Neuronal stem cell (in vitro differentiated cells): ENCODE results near the gene ALDH1L1.

ENCODE experiments used
- DNase-seq: peaks from one replicate; pipeline ENCODE4 v3.0.0-alpha.2; 2013; ENCODE audit warnings: low spot score
- H2AFZ ChIP-seq: one replicate; pipeline ENCODE4 v1.6.1; 2013; ENCODE audit warnings: mild to moderate bottlenecking, low read length, inconsistent platforms
- H2AK5ac ChIP-seq: 2 replicates; pipeline ENCODE4 v1.6.1; 2013; ENCODE audit warnings: low read depth, mild to moderate bottlenecking, inconsistent platforms, low read length, moderate library complexity, mixed read lengths
- H2BK120ac ChIP-seq: 2 replicates; pipeline ENCODE4 v1.6.1; 2013; ENCODE audit warnings: low read depth, mild to moderate bottlenecking, inconsistent platforms, low read length, moderate library complexity, mixed read lengths
- H2BK12ac ChIP-seq: one replicate; pipeline ENCODE4 v1.6.1; 2013; ENCODE audit warnings: low read length, inconsistent platforms
- H2BK15ac ChIP-seq: 2 replicates; pipeline ENCODE4 v1.6.1; 2013; ENCODE audit warnings: mild to moderate bottlenecking, low read length, inconsistent platforms, mixed read lengths
- H2BK5ac ChIP-seq: one replicate; pipeline ENCODE4 v1.6.1; 2013; ENCODE audit warnings: inconsistent platforms, mild to moderate bottlenecking, low read length, moderate library complexity
- H3K14ac ChIP-seq: one replicate; pipeline ENCODE4 v1.6.1; 2013; ENCODE audit warnings: low read length, inconsistent platforms
- H3K18ac ChIP-seq: 2 replicates; pipeline ENCODE4 v1.6.1; 2013; ENCODE audit warnings: low read length, inconsistent platforms
- H3K23ac ChIP-seq: 2 replicates; pipeline ENCODE4 v1.6.1; 2013; ENCODE audit warnings: low read depth, mild to moderate bottlenecking, mixed read lengths, low read length, inconsistent platforms; ENCODE audit not compliant: poor library complexity
- H3K27ac ChIP-seq: replicated peaks from 3 replicates; pipeline ENCODE4 v1.5.1; 2013; ENCODE audit warnings: low read length, inconsistent platforms
- H3K27me3 ChIP-seq, 3 experiments: 2 replicates each; pipeline ENCODE4 v1.6.1; 2013; ENCODE audit warnings: low read length in 3 of 3, mild to moderate bottlenecking in 2 of 3, inconsistent platforms in 1 of 3, low read depth in 1 of 3, mixed read lengths in 1 of 3, moderate library complexity in 1 of 3; ENCODE audit not compliant: control insufficient read depth in 3 of 3, insufficient read depth in 3 of 3
- H3K36me3 ChIP-seq, 2 donors: replicated peaks in 1 of 2; 2 replicates each; pipeline ENCODE4 v1.6.1; 2013; ENCODE audit warnings: low read length in 2 of 2; ENCODE audit not compliant: control insufficient read depth in 2 of 2, insufficient read depth in 2 of 2
- H3K4ac ChIP-seq: 2 replicates; pipeline ENCODE4 v1.6.1; 2013; ENCODE audit warnings: inconsistent platforms, mild to moderate bottlenecking, low read length, moderate library complexity
- H3K4me1 ChIP-seq, 2 donors: 1 replicate in 1 of 2; 2 replicates in 1 of 2; pipeline ENCODE4 v1.6.1; 2013; ENCODE audit warnings: low read length in 2 of 2, low read depth in 1 of 2; ENCODE audit not compliant: control insufficient read depth in 2 of 2, insufficient read depth in 1 of 2
- H3K4me2 ChIP-seq: one replicate; pipeline ENCODE4 v1.6.1; 2013; ENCODE audit warnings: mild to moderate bottlenecking, low read length, inconsistent platforms; ENCODE audit not compliant: insufficient read depth, poor library complexity, severe bottlenecking
- H3K4me3 ChIP-seq, 2 donors: 2 replicates each; pipeline ENCODE4 v1.5.1; 2013; ENCODE audit warnings: low read length in 2 of 2, mild to moderate bottlenecking in 2 of 2, inconsistent platforms in 1 of 2, moderate library complexity in 1 of 2
- H3K79me1 ChIP-seq: one replicate; pipeline ENCODE4 v1.6.1; 2013; ENCODE audit warnings: low read depth, mild to moderate bottlenecking, inconsistent platforms, low read length, moderate library complexity
- H3K9ac ChIP-seq: one replicate; pipeline ENCODE4 v1.6.1; 2013; ENCODE audit warnings: mild to moderate bottlenecking, low read depth, low read length, inconsistent platforms; ENCODE audit not compliant: poor library complexity
- H3K9me3 ChIP-seq, 2 donors: replicated peaks in 1 of 2; 2 replicates each; pipeline versions ENCODE3 to v1.6.1; 2013; ENCODE audit warnings: low read length in 2 of 2, mild to moderate bottlenecking in 2 of 2, inconsistent platforms in 1 of 2, low read depth in 1 of 2, mixed read lengths in 1 of 2, moderate library complexity in 1 of 2; ENCODE audit not compliant: control insufficient read depth in 2 of 2, insufficient read depth in 1 of 2
- H4K8ac ChIP-seq: one replicate; pipeline ENCODE4 v1.6.1; 2013; ENCODE audit warnings: low read depth, mild to moderate bottlenecking, inconsistent platforms, low read length, moderate library complexity
- H4K91ac ChIP-seq: one replicate; pipeline ENCODE4 v1.6.1; 2013; ENCODE audit warnings: low read length, low read depth, mild to moderate bottlenecking, inconsistent platforms; ENCODE audit not compliant: poor library complexity
- WGBS, 2 donors: extraction: QIAGEN DNeasy Blood & Tissue Kit; methylation state at CpG; one replicate each; pipeline ENCODE4 v1.1.7; 2013; ENCODE audit warnings: missing lambda C conversion rate in 2 of 2, mixed read lengths in 1 of 2; ENCODE audit not compliant: insufficient read length in 2 of 2, insufficient replicate concordance in 1 of 2; ENCODE audit errors: extremely low coverage in 2 of 2; 5-methylcytosine and 5-hydroxymethylcytosine counted together

ALDH1L1 gene

DNA sequence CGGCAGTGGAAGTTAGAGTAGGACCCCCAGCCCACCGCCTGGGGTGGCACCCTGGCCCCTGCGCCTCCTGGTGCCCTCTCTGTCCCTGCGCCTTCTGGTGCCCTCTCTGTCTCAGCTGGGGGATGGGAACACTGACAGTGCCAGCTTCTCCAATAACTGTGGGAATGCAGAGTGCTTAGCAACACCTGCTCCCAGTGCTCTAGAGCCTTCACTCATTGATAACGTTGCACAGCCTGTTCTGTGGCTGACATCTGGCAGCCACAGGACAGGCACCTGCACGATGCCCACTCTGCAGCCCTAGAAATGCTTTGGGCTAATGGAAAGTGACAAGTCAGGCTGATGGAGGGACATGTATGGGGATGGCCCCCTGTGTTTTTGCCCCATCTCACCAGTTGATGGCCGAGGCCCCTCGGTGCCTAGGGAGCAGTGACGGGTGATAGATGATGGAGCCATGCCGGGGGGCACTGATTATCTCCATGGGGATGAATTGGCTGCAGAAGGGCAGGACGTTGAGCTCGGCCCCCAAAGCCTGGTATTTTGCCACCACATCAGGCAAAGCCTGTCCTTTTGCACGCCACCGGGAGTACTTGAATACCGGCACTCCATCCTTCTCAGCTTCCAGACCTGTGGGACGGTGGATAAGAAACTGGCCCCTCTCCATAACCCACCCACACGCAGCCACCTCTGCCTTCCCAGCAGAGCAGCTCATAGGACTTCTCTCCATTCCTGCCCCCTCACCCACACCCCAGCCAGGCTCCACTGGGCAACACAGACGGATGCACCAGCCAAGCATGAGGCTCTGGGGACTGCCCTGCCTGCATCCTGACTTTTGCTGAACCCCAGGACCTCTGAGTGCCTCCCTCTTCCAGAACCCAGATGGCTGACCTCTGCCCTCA lies 22.1 kb downstream of the ALDH1L1 start:
- no peaks in the 10 kb centered on the region for H3K79me1 ChIP-seq
- no peak overlapping the region for H3K4me3 ChIP-seq
- no peak overlapping the region for H3K9ac ChIP-seq
- no peak overlapping the region for H3K14ac ChIP-seq
- H2BK12ac ChIP-seq: no peak overlapping the region
- no peak overlapping the region for H3K23ac ChIP-seq
- peak overlapping the region; percentile 72 for H2BK5ac ChIP-seq
- no peak overlapping the region for H3K27ac ChIP-seq
- no peaks in the 10 kb centered on the region for H3K36me3 ChIP-seq
- no peak overlapping the region for H2BK15ac ChIP-seq
- peaks cover 0 to 5% of the 10 kb centered on the region in 2 donors for H3K4me1 ChIP-seq
- peak overlapping the region; percentile 67 for H3K18ac ChIP-seq
- no peak overlapping the region for H2AFZ ChIP-seq
- DNase-seq: no peak
- no peak overlapping the region for H3K4ac ChIP-seq
- no peak overlapping the region for H2BK120ac ChIP-seq
- no peaks in the 10 kb centered on the region for H3K9me3 ChIP-seq
- H3K4me2 ChIP-seq: no peak overlapping the region
- H4K8ac ChIP-seq: no peak overlapping the region
- WGBS, 2 donors: no CpG with 5 or more reads among the region's 18 CpGs
- peak overlapping the region; percentile 60 for H2AK5ac ChIP-seq
- H4K91ac ChIP-seq: no peak overlapping the region
- peaks cover 0 to 8% (median 0%) of the 10 kb centered on the region in 3 experiments for H3K27me3 ChIP-seq

DNA sequence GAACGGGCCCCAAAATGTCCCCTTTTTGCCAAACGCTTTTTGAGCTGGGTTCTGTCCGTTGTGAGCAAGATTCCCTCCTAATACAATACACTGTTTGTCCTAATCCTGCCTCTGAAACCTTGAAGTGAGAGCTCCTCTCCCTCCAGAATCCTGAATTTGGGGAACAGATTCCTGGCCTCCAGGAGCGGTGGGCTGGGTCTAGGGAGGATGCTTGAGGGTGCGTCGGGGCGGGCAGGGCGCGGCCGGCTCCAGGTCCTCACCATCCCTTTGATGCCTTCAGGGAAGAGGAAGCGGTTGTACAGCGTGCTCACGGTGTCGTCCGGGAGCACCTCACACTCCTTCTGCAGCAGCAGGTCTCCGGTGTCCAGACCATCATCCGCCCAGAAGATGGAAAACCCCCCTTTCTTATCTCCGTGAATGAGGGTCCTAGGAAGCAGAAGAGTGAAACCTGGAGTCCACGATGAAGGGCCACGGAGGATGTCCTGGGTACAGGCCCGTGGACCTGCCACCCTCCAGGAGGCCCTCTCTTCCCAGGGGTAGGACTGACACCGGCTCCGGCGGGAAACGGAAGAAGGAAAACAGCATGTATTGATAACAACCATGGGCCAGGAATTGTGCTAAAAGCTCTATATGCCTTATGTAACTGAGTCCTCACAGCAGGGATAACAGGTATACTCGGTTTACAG lies 23.2 kb downstream of the ALDH1L1 start:
- H3K27me3 ChIP-seq: peaks cover 0 to 8% (median 0%) of the 10 kb centered on the region in 3 experiments
- H3K23ac ChIP-seq: no peak overlapping the region
- no peak overlapping the region for H2BK5ac ChIP-seq
- H2BK120ac ChIP-seq: no peak overlapping the region
- no peak overlapping the region for H3K14ac ChIP-seq
- no peaks in the 10 kb centered on the region for H3K9me3 ChIP-seq
- H3K18ac ChIP-seq: peak overlapping the region; percentile 71
- WGBS, 2 donors: no CpG with 5 or more reads among the region's 26 CpGs
- DNase-seq: no peak
- H3K4me3 ChIP-seq: no peak overlapping the region
- H4K8ac ChIP-seq: no peak overlapping the region
- no peaks in the 10 kb centered on the region for H3K36me3 ChIP-seq
- no peak overlapping the region for H3K4me2 ChIP-seq
- no peak overlapping the region for H2BK15ac ChIP-seq
- no peak overlapping the region for H3K4ac ChIP-seq
- no peak overlapping the region for H3K9ac ChIP-seq
- no peak overlapping the region for H2BK12ac ChIP-seq
- peaks cover 0 to 5% of the 10 kb centered on the region in 2 donors for H3K4me1 ChIP-seq
- H3K79me1 ChIP-seq: no peaks in the 10 kb centered on the region
- H4K91ac ChIP-seq: no peak overlapping the region
- no peak overlapping the region for H3K27ac ChIP-seq
- peak overlapping the region; percentile 27 for H2AK5ac ChIP-seq
- peak overlapping the region; percentile 52 for H2AFZ ChIP-seq

DNA sequence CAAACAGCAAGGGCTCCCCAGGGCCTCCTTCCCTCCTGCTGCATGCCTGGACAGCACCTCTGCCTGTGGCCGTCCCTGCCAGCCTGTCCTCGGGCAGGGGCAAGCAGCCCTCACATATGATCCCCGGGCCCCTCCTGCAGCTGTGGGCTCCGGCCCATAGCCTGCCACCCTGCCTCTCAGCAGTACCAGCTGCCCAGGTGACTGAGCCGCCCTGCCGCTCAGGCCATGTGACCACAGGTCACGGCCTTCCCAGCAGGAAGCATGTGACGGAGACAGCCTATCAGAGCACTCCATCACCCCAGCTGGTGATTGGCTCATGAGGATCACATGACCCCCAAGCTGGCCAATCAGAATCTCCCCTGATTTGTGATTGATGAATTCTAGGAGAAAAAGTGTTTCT lies 23.9 kb downstream of the ALDH1L1 start:
- no peak overlapping the region for H2BK12ac ChIP-seq
- H3K4ac ChIP-seq: no peak overlapping the region
- H2BK15ac ChIP-seq: no peak overlapping the region
- no peak overlapping the region for H3K9ac ChIP-seq
- H3K9me3 ChIP-seq: no peaks in the 10 kb centered on the region
- peak overlapping the region; percentile 52 for H2AFZ ChIP-seq
- H3K18ac ChIP-seq: peak overlapping the region; percentile 66
- H3K27me3 ChIP-seq: peaks cover 0 to 8% (median 0%) of the 10 kb centered on the region in 3 experiments
- no peak overlapping the region for H2AK5ac ChIP-seq
- H2BK5ac ChIP-seq: no peak overlapping the region
- H3K14ac ChIP-seq: no peak overlapping the region
- no peak overlapping the region for H3K4me3 ChIP-seq
- peaks cover 0 to 5% of the 10 kb centered on the region in 2 donors for H3K4me1 ChIP-seq
- no peak overlapping the region for H4K91ac ChIP-seq
- no peaks in the 10 kb centered on the region for H3K36me3 ChIP-seq
- H3K4me2 ChIP-seq: no peak overlapping the region
- no peak overlapping the region for H3K23ac ChIP-seq
- no peak overlapping the region for H3K27ac ChIP-seq
- no peaks in the 10 kb centered on the region for H3K79me1 ChIP-seq
- no peak for DNase-seq
- no peak overlapping the region for H4K8ac ChIP-seq
- no CpG with 5 or more reads among the region's 8 CpGs for WGBS, 2 donors
- H2BK120ac ChIP-seq: no peak overlapping the region

DNA sequence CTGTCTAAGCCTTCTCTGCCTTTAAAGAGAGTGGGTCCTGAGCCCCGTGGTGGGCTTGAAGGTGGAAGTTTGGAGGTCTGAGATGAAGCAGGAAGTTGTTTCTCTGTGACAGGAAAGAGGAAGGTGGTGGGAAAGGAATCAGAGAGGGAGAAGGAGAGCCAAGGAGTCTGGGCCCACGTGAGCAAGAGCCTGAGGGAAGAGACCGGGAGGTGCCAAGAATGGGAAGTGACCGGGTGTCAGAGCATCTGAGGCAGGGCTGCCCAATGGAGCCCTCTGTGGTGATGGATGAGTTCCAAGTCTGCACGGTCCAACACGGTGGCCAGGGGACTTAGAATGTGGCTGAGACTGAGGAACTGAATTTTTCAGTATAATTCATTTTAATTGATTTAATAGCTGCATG lies 24.6 kb downstream of the ALDH1L1 start:
- Histone ChIP-seq H3K4me3 (no peak overlapping the region), H3K14ac (no peak overlapping the region), H3K27ac (no peak overlapping the region), H2BK12ac (no peak overlapping the region), H4K91ac (no peak overlapping the region), H2AFZ (no peak overlapping the region), H3K4me2 (no peak overlapping the region), H2BK5ac (no peak overlapping the region), H4K8ac (no peak overlapping the region), H2BK120ac (no peak overlapping the region), H2AK5ac (no peak overlapping the region), H3K36me3 (no peaks in the 10 kb centered on the region), H3K9me3 (no peaks in the 10 kb centered on the region), H3K9ac (no peak overlapping the region), H3K4me1 (peaks cover 0 to 5% of the 10 kb centered on the region in 2 donors), H3K4ac (no peak overlapping the region), H3K23ac (no peak overlapping the region), H2BK15ac (no peak overlapping the region), H3K18ac (no peak overlapping the region), H3K79me1 (no peaks in the 10 kb centered on the region), H3K27me3 (peaks cover 0 to 8% (median 0%) of the 10 kb centered on the region in 3 experiments)
- WGBS, 2 donors: no CpG with 5 or more reads among the region's 6 CpGs
- no peak for DNase-seq
